B cell (primary cell): Measurements from ENCODE around the gene NTRK2. TPM values are rescaled to one million over a fixed set of nuclear protein-coding genes. Genes with fewer than 3 reads are reported as not detected.

Experiments
- ATAC-seq: fragments of 200-7000 bp; cut with Tn5 transposase; one replicate; pipeline ENCODE4 v1.10.0; 2021; ENCODE audit warnings: low read depth, mild to moderate bottlenecking, moderate number of reproducible peaks, moderate library complexity
- CTCF ChIA-PET: fragments of 350-600 bp; sonication (Branson Sonifier 250); formaldehyde crosslinking; loops from one replicate; lab custom pipeline; 2021; ENCODE audit warnings: antibody characterized with exemption, inconsistent platforms; lab: Charles Lee
- POLR2A ChIA-PET: fragments of 350-600 bp; sonication (Branson Sonifier 250); formaldehyde crosslinking; loops from one replicate; lab custom pipeline; 2021; ENCODE audit warnings: antibody characterized with exemption; lab: Charles Lee
- DNase-seq: peaks from one replicate; pipeline ENCODE4 v3.0.0; 2013
- H2AFZ ChIP-seq: 2 replicates; pipeline ENCODE4 v1.6.1; 2012; ENCODE audit warnings: mild to moderate bottlenecking, low read depth, low read length; ENCODE audit not compliant: insufficient read depth, poor library complexity, severe bottlenecking
- H3K27ac ChIP-seq, 2 donors: 1 replicate in 1 of 2; 2 replicates in 1 of 2; pipeline ENCODE4 v1.5.1; 2012 to 2013; ENCODE audit warnings: low read length in 2 of 2, mild to moderate bottlenecking in 2 of 2, moderate library complexity in 1 of 2
- H3K27me3 ChIP-seq, 4 experiments: fragments of 200-600 bp in 1 of 4; sonication (generic) in 1 of 4; replicated peaks in 1 of 4; 1 replicate in 2 of 4; 2 replicates in 2 of 4; pipeline versions ENCODE4 v1.6.1 to v1.7.0; 2013 to 2016; ENCODE audit warnings: low read length in 3 of 4, mild to moderate bottlenecking in 2 of 4, mixed read lengths in 1 of 4, moderate library complexity in 1 of 4; ENCODE audit not compliant: insufficient read depth in 4 of 4, control insufficient read depth in 3 of 4; ENCODE audit errors: control extremely low read depth in 1 of 4
- H3K36me3 ChIP-seq, 2 experiments: replicated peaks in 1 of 2; 1 replicate in 1 of 2; 2 replicates in 1 of 2; pipeline versions ENCODE4 v1.6.1 to v1.7.1; 2013; ENCODE audit warnings: low read length in 1 of 2; ENCODE audit not compliant: insufficient read depth in 2 of 2, control insufficient read depth in 1 of 2; ENCODE audit errors: control extremely low read depth in 1 of 2, extremely low read depth in 1 of 2
- H3K4me1 ChIP-seq, 2 donors: fragments of 200-600 bp in 1 of 2; sonication (generic) in 1 of 2; 1 replicate in 1 of 2; 2 replicates in 1 of 2; pipeline versions ENCODE4 v1.5.1 to v1.6.1; 2013 to 2017; ENCODE audit warnings: low read length in 2 of 2; ENCODE audit not compliant: control insufficient read depth in 2 of 2, insufficient read depth in 2 of 2
- H3K4me2 ChIP-seq: replicated peaks from 2 replicates; pipeline ENCODE3; 2012; ENCODE audit warnings: mild to moderate bottlenecking, low read depth, low read length; ENCODE audit not compliant: poor library complexity, severe bottlenecking
- H3K4me3 ChIP-seq, 5 experiments: fragments of 200-600 bp in 1 of 5; sonication (generic) in 1 of 5; 1 replicate in 3 of 5; 2 replicates in 2 of 5; pipeline versions ENCODE4 v1.5.1 to v1.7.0; 2011 to 2016; ENCODE audit warnings: low read length in 4 of 5, mild to moderate bottlenecking in 4 of 5, low read depth in 2 of 5, control low read depth in 1 of 5, moderate library complexity in 1 of 5; ENCODE audit not compliant: insufficient read depth in 1 of 5; ENCODE audit errors: control extremely low read depth in 1 of 5, extremely low read depth in 1 of 5
- H3K79me2 ChIP-seq: fragments of 200-600 bp; sonication (generic); one replicate; pipeline ENCODE4 v1.6.0; 2016; ENCODE audit warnings: low read length; ENCODE audit not compliant: control insufficient read depth, insufficient read depth
- H3K9ac ChIP-seq: fragments of 200-600 bp; sonication (generic); 2 replicates; pipeline ENCODE4 v1.6.1; 2017; ENCODE audit warnings: mild to moderate bottlenecking, low read length, moderate library complexity
- H3K9me3 ChIP-seq, 3 donors: one replicate each; pipeline versions ENCODE4 v1.6.1 to v1.7.1; 2013; ENCODE audit warnings: low read length in 2 of 3; ENCODE audit not compliant: control insufficient read depth in 2 of 3, insufficient read depth in 1 of 3; ENCODE audit errors: control extremely low read depth in 1 of 3
- H4K20me1 ChIP-seq: 2 replicates; pipeline ENCODE4 v1.6.0; 2012; ENCODE audit warnings: mild to moderate bottlenecking, low read length; ENCODE audit not compliant: insufficient read depth, control insufficient read depth, poor library complexity, severe bottlenecking
- H3K27ac Mint-ChIP-seq: one replicate; pipeline ENCODE4 v1.8.0; 2021; ENCODE audit warnings: mixed read lengths
- H3K27me3 Mint-ChIP-seq: one replicate; pipeline ENCODE4 v1.8.0; 2021; ENCODE audit warnings: mixed read lengths
- H3K4me1 Mint-ChIP-seq: one replicate; pipeline ENCODE4 v1.8.0; 2021; ENCODE audit warnings: mixed read lengths
- H3K4me3 Mint-ChIP-seq: one replicate; pipeline ENCODE4 v1.8.0; 2021; ENCODE audit warnings: mixed read lengths
- H3K9me3 Mint-ChIP-seq: one replicate; pipeline ENCODE4 v1.8.0; 2022; ENCODE audit warnings: mixed read lengths; ENCODE audit not compliant: insufficient read depth
- EZH2 ChIP-seq: IDR thresholded peaks from 2 replicates; pipeline ENCODE4 v1.6.1; 2012; ENCODE audit warnings: borderline replicate concordance, low read depth, mild to moderate bottlenecking, moderate library complexity, low read length; ENCODE audit not compliant: insufficient read depth, poor library complexity, severe bottlenecking
- WGBS: methylation state at CpG from one replicate; pipeline ENCODE4 v1.1.5; 2013; ENCODE audit warnings: missing lambda C conversion rate; ENCODE audit not compliant: insufficient coverage; 5-methylcytosine and 5-hydroxymethylcytosine counted together
- intact Hi-C: fragments of 100-400 bp; cut with micrococcal nuclease; formaldehyde crosslinking; loops from one replicate; pipeline ENCODE4 v1.10.0; 2022
- polyA plus RNA-seq: library from polyadenylated mRNA; depleted of rRNA; stranded (reverse); fragments of >200 nt; gene quantifications from 2 replicates; pipeline ENCODE4 v1.2.3, GENCODE V29; 2012
- total RNA-seq, 2 donors: library from RNA; stranded (reverse); fragments of 120-200 nt in 1 of 2; gene quantifications; 1 replicate in 1 of 2; 2 replicates in 1 of 2; pipeline versions ENCODE4 v1.2.3 to v1.2.4, GENCODE V29; 2013 to 2022
- TF ChIP-seq, protein P1 (sequence below): fragments of 200-600 bp; IDR thresholded peaks from one replicate; pipeline ENCODE4 v1.8.0; 2022; ENCODE audit warnings: antibody characterized with exemption, mild to moderate bottlenecking

NTRK2 gene
- total and polyA plus RNA-seq, 2 donors (not counting 1 experiment from before 2014, with no cell fraction given), result 0.03 to 0.10 TPM

GRCh38 chr9:84709056-84709455 is 39.5 kb downstream of the NTRK2 start:
- no peak overlapping the region for H3K4me3 Mint-ChIP-seq
- Histone ChIP-seq H2AFZ (no peak overlapping the region), H3K4me1 (peaks cover 3 to 5% of the 10 kb centered on the region in 2 donors), H3K4me3 (no peak overlapping the region), H3K9ac (no peak overlapping the region), H3K4me2 (no peak overlapping the region), H3K9me3 (no peaks in the 10 kb centered on the region), H3K36me3 (no peaks in the 10 kb centered on the region), H3K79me2 (no peaks in the 10 kb centered on the region), H3K27me3 (no peaks in the 10 kb centered on the region), H4K20me1 (no peaks in the 10 kb centered on the region), H3K27ac (no peak overlapping the region)
- DNase-seq (no peak), ATAC-seq (no peak)
- TF ChIP-seq, protein P1, sequence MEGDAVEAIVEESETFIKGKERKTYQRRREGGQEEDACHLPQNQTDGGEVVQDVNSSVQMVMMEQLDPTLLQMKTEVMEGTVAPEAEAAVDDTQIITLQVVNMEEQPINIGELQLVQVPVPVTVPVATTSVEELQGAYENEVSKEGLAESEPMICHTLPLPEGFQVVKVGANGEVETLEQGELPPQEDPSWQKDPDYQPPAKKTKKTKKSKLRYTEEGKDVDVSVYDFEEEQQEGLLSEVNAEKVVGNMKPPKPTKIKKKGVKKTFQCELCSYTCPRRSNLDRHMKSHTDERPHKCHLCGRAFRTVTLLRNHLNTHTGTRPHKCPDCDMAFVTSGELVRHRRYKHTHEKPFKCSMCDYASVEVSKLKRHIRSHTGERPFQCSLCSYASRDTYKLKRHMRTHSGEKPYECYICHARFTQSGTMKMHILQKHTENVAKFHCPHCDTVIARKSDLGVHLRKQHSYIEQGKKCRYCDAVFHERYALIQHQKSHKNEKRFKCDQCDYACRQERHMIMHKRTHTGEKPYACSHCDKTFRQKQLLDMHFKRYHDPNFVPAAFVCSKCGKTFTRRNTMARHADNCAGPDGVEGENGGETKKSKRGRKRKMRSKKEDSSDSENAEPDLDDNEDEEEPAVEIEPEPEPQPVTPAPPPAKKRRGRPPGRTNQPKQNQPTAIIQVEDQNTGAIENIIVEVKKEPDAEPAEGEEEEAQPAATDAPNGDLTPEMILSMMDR, result no peak
- TF ChIP-seq EZH2, result no peak
- WGBS, result no CpG with 5 or more reads among the region's 1 CpG
- CTCF ChIA-PET, result no interaction called here
- POLR2A ChIA-PET, result no interaction called here
- no peak overlapping the region for H3K27ac Mint-ChIP-seq
- intact Hi-C loops, result no loop called here
- peaks cover 12% of the 10 kb centered on the region for H3K27me3 Mint-ChIP-seq
- peaks cover 4% of the 10 kb centered on the region for H3K4me1 Mint-ChIP-seq
- no peaks in the 10 kb centered on the region for H3K9me3 Mint-ChIP-seq

DNA sequence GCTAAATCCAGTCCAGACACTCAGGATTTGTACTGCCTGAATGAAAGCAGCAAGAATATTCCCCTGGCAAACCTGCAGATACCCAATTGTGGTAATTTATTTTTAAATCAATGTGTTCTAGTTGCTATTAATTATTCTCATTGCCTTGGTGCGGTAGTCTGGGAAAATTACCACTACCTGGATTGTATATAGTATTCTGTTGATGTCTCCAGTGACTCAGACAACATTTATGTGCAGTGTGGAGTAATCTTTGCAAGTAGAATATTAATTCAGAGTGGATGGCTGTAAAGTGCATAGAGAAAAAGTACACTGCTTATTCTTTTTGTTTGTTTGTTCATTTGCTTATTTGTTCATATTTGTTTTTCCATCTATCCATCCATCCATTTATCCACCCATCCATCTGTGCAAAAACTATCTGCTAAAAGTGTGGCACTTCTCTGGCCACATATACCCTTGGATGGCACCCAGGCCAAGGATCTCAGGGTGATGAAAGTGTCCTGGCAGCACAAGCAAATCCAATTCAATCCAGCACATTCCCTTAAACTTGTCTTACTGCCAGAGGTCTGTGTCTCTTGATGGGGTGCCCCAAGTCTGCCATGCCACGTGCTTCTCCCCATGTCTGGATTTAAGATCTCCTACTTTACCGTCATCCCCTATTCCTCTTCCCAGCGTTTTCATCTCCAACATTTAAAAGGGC is 41.3 kb downstream of the NTRK2 start:
- CTCF ChIA-PET, result no interaction called here
- intact Hi-C loops, result no loop called here

More for the DNA sequence above, 41.3 kb downstream of the NTRK2 start:
- Histone ChIP-seq H4K20me1 (no peaks in the 10 kb centered on the region), H3K4me2 (no peak overlapping the region), H3K27me3 (no peaks in the 10 kb centered on the region), H3K36me3 (no peaks in the 10 kb centered on the region), H2AFZ (no peak overlapping the region), H3K9me3 (no peaks in the 10 kb centered on the region), H3K27ac (no peak overlapping the region), H3K4me1 (peaks cover 3 to 5% of the 10 kb centered on the region in 2 donors), H3K4me3 (no peak overlapping the region), H3K79me2 (no peaks in the 10 kb centered on the region), H3K9ac (no peak overlapping the region)
- H3K4me3 Mint-ChIP-seq, result no peak overlapping the region
- ATAC-seq (no peak), DNase-seq (no peak)
- no peak for TF ChIP-seq EZH2
- TF ChIP-seq, protein P1, result no peak
- peaks cover 4% of the 10 kb centered on the region for H3K4me1 Mint-ChIP-seq
- no CpG with 5 or more reads among the region's 4 CpGs for WGBS
- H3K27ac Mint-ChIP-seq, result no peak overlapping the region
- no peaks in the 10 kb centered on the region for H3K9me3 Mint-ChIP-seq
- H3K27me3 Mint-ChIP-seq, result peaks cover 12% of the 10 kb centered on the region
- POLR2A ChIA-PET, result no interaction called here
